Lower lobe of right lung (tissue), 2 donors: ENCODE measurements around the gene MPHOSPH8. TPM values are rescaled to one million over a fixed set of nuclear protein-coding genes. Genes with fewer than 3 reads are reported as not detected.
"Not testable (repeated sequence)": the region's sequence is repeated elsewhere in the genome, so short reads cannot be mapped to it uniquely, and the experiment has no call there.

ENCODE experiments used
- ATAC-seq, 2 donors: fragments of 200-7000 bp; cut with Tn5 transposase; one replicate each; pipeline ENCODE4 v1.9.1; 2020 to 2022; ENCODE audit warnings: mild to moderate bottlenecking in 2 of 2, moderate library complexity in 2 of 2
- DNase-seq: peaks from one replicate; pipeline ENCODE4 v3.0.0-alpha.2; 2020
- H3K27ac ChIP-seq: fragments of 200-600 bp; one replicate; pipeline ENCODE4 v1.8.0; 2022
- H3K27me3 ChIP-seq: fragments of 200-600 bp; one replicate; pipeline ENCODE4 v1.8.0; 2022; ENCODE audit warnings: low read depth
- H3K36me3 ChIP-seq: fragments of 200-600 bp; one replicate; pipeline ENCODE4 v1.8.0; 2022; ENCODE audit warnings: mild to moderate bottlenecking
- H3K4me1 ChIP-seq: fragments of 200-600 bp; one replicate; pipeline ENCODE4 v1.8.0; 2022
- H3K4me3 ChIP-seq: fragments of 200-600 bp; one replicate; pipeline ENCODE4 v1.8.0; 2022; ENCODE audit warnings: mild to moderate bottlenecking
- H3K9me3 ChIP-seq: fragments of 200-600 bp; one replicate; pipeline ENCODE4 v1.8.0; 2022
- CTCF ChIP-seq: fragments of 200-600 bp; IDR thresholded peaks from one replicate; pipeline ENCODE4 v1.8.0; 2022; ENCODE audit warnings: antibody characterized with exemption, mild to moderate bottlenecking
- intact Hi-C: fragments of 100-400 bp; cut with DNase I; formaldehyde crosslinking; loops from one replicate; pipeline ENCODE4 v1.11.0; 2022
- total RNA-seq: library from RNA; stranded (reverse); fragmentation: NEBNext Ultra II Directional; extraction: Animal tissue kit (Norgen Biotek cat#: 25700); gene quantifications from one replicate; pipeline ENCODE4 v1.2.1, GENCODE V29; 2021
- donor health status: DM: no; HTN: yes; CAD: no; lungs with severe emphysema.

Gene MPHOSPH8
- total RNA-seq, 1 donor from 2014 or later = 46.5 TPM

DNA sequence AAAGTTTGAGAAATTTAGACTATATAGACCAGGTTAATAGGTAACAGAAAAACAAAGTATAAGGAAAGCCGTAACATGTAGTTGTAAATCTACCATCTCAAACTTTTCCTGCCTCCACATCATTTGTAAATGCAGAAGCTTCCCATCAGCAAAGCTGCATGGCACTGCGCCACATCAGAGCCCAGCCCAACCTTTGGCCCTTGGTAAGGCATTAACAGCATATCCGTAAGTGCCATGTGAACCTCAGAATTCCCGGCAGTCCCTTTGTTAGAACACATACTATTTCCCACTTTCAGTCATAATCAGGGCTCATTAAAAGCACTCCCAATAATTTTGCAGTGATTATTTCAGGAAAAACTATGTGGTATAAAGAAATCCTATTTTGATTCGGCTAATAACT is 51.6 kb downstream of the MPHOSPH8 start:
- Histone ChIP-seq H3K27me3 (no peaks in the 10 kb centered on the region), H3K9me3 (no peaks in the 10 kb centered on the region), H3K4me1 (no peaks in the 10 kb centered on the region), H3K36me3 (peaks cover 4% of the 10 kb centered on the region), H3K4me3 (no peak overlapping the region), H3K27ac (no peak overlapping the region)
- intact Hi-C loops = no loop called here
- DNase-seq (no peak), ATAC-seq (no peak)
- no peak for TF ChIP-seq CTCF

- intact Hi-C loops = no loop called here
- no peak for TF ChIP-seq CTCF
- Histone ChIP-seq H3K9me3 (no peaks in the 10 kb centered on the region), H3K4me1 (no peaks in the 10 kb centered on the region), H3K4me3 (no peak overlapping the region), H3K27me3 (no peaks in the 10 kb centered on the region), H3K36me3 (peaks cover 4% of the 10 kb centered on the region), H3K27ac (no peak overlapping the region)
- DNase-seq (no peak), ATAC-seq (no peak)
These were observed 52.0 kb downstream of the MPHOSPH8 start for GRCh38 chr13:19685437-19685836.

- H3K27ac ChIP-seq, ATAC-seq, DNase-seq, H3K4me3 ChIP-seq, H3K9me3 ChIP-seq, H3K4me1 ChIP-seq, intact Hi-C loops, H3K27me3 ChIP-seq, H3K36me3 ChIP-seq: not testable (repeated sequence)
These were observed 58.0 kb downstream of the MPHOSPH8 start for GRCh38 chr13:19691447-19691846.

DNA sequence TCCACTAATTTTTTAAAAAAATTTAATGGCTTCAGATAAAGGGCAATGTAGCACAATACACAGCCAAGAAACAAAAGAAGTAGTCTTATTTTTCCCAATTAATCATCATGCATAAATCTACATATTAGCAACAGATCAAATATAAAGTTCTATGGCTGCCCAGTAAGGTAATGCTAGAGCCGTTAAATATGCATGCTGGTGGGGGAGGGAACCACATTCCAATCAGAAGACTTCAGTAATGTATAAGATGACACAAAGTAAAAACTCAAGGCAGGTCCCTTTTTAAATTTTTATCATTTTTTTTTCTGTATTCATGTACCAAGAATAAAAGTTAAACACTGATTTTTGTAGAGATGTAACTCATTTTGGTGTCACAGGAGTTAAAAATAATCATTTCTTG is 62.0 kb downstream of the MPHOSPH8 start:
- ATAC-seq (no peak), DNase-seq (no peak)
- no peak overlapping the region for H3K27ac ChIP-seq
- H3K4me3 ChIP-seq = no peak overlapping the region
- H3K4me1 ChIP-seq = no peaks in the 10 kb centered on the region
- no peaks in the 10 kb centered on the region for H3K9me3 ChIP-seq
- intact Hi-C loops = no loop called here
- no peaks in the 10 kb centered on the region for H3K27me3 ChIP-seq
- peaks cover 3% of the 10 kb centered on the region for H3K36me3 ChIP-seq
- no peak for TF ChIP-seq CTCF

- TF ChIP-seq CTCF = no peak
- DNase-seq = no peak
- Histone ChIP-seq H3K36me3 (peaks cover 3% of the 10 kb centered on the region), H3K4me1 (no peaks in the 10 kb centered on the region), H3K4me3 (no peak overlapping the region), H3K27ac (no peak overlapping the region), H3K27me3 (no peaks in the 10 kb centered on the region), H3K9me3 (no peaks in the 10 kb centered on the region)
- ATAC-seq = no peak
- intact Hi-C loops = no loop called here
These were observed 62.4 kb downstream of the MPHOSPH8 start for GRCh38 chr13:19695829-19696228.

GRCh38 chr13:19700963-19701362 is 67.5 kb downstream of the MPHOSPH8 start:
- H3K27me3 ChIP-seq, DNase-seq, H3K36me3 ChIP-seq, H3K27ac ChIP-seq, H3K9me3 ChIP-seq, intact Hi-C loops, ATAC-seq, H3K4me3 ChIP-seq, H3K4me1 ChIP-seq: not testable (repeated sequence)

DNA sequence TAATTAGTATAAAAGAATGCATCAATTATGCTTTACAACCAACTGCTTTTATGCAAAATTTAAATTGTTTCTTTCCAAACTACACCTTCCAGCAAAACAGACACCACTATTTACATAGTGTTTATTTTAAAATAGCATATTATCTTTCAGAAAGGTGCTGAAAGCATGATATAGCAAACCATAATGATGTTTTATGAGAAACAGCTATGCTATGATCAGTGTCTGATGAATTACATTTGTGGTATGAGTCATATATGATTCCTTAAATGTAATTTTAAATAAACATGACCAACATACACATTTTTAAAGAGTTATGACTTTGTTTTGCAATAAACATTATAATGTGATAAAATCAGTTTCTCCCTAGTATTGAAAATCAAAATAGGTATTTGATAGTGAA is 68.2 kb downstream of the MPHOSPH8 start:
- H3K27me3 ChIP-seq, DNase-seq, H3K36me3 ChIP-seq, H3K9me3 ChIP-seq, ATAC-seq, H3K4me1 ChIP-seq, H3K27ac ChIP-seq, H3K4me3 ChIP-seq, intact Hi-C loops: not testable (repeated sequence)

GRCh38 chr13:19704256-19704655 is 70.8 kb downstream of the MPHOSPH8 start:
- intact Hi-C loops, ATAC-seq, H3K9me3 ChIP-seq, DNase-seq, H3K27me3 ChIP-seq, H3K4me3 ChIP-seq, H3K27ac ChIP-seq, H3K36me3 ChIP-seq, H3K4me1 ChIP-seq: not testable (repeated sequence)

GRCh38 chr13:19709039-19709438 is 75.6 kb downstream of the MPHOSPH8 start:
- H3K9me3 ChIP-seq, ATAC-seq, H3K4me1 ChIP-seq, H3K27ac ChIP-seq, H3K36me3 ChIP-seq, H3K27me3 ChIP-seq, H3K4me3 ChIP-seq, DNase-seq, intact Hi-C loops: not testable (repeated sequence)

GRCh38 chr13:19709782-19710181 is 76.3 kb downstream of the MPHOSPH8 start:
- H3K27me3 ChIP-seq, intact Hi-C loops, H3K9me3 ChIP-seq, H3K36me3 ChIP-seq, H3K27ac ChIP-seq, H3K4me1 ChIP-seq, ATAC-seq, H3K4me3 ChIP-seq, DNase-seq: not testable (repeated sequence)
